Stimulated activated CD4-positive, alpha-beta T cell treated with anti-CD3 and anti-CD28 coated beads, Interleukin-12 subunit alpha, Interleukin-12 subunit beta, amount 100 ng/mL, for 48 hours (primary cell): ENCODE data around the gene PPP2R5D.
A peak's percentile ranks its signal among the peaks of the same experiment; 100 is the strongest.
"Not testable (repeated sequence)": the region's sequence is repeated elsewhere in the genome, so short reads cannot be mapped to it uniquely, and the experiment has no call there.

Experiments
- DNase-seq, 3 donors: peaks; one replicate each; pipeline ENCODE4 v3.0.0-alpha.2; 2020; ENCODE audit warnings: low read depth in 2 of 3, low spot score in 1 of 3

The PPP2R5D gene

DNA sequence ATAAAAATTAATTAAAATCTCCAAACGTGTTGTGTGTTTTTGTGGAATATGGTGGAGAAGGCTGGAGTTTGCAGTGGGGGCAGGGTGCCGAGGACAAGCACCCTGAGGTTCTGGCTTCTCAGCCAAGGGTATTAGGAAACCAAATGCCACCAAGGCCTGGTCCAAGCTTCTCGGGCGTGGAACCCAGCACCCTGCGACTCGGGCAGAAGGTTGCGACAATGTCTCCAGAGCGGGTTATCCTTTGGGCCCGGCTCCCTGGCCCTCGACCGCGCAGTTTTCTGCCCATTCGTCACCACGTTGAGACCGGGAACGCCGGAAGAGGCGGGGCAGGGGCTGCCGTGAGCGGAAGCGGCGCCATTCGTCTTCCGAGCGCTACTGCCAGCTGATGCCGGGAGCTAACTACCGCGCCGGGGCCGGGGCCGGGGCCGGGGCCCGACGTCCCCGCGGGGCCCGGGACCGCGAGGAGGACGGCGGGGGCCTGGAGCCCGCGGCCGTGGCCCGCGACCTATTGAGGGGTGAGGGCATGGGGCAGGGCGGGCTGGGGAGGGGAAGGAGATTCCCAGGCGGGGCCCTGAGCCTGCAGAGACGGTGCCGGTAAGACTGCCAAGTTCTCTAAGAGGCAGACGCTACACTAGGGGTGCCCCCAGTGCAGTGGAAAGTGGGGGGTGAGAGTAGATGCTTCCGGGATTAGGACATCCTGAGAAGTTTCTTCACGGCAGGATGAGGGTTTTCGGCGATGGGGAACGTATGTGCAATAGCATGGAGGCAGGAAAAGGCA lies 37.1 kb downstream of the PPP2R5D start, which contains the start of gene RRP36:
RRP36 (plus strand) TSS at position 354 of the 778 bp plus-strand sequence; CDS start at position 386, 32 bp downstream.
- peak; percentile 41 to 75 (median 48) for DNase-seq

DNA sequence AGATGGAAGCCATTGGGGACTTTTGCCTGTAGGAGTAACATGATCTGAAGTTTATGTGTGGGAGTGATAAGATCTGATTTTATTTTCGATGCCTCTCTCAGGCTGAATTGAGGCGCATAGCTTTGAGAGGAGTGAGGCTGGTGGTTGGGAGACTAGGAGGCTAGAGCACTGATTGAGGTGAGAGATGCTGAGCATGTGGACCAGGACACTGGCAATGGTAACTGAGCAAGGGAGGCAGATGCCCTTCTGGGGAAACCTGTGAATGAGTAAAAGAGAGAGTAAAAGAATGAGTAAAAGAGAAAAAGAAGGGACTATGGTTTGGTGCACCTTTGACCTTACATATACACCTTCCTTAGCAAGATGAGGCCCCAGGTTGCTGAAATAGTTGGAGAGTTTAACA lies 40.1 kb downstream of the PPP2R5D start:
- DNase-seq = no peak

DNA sequence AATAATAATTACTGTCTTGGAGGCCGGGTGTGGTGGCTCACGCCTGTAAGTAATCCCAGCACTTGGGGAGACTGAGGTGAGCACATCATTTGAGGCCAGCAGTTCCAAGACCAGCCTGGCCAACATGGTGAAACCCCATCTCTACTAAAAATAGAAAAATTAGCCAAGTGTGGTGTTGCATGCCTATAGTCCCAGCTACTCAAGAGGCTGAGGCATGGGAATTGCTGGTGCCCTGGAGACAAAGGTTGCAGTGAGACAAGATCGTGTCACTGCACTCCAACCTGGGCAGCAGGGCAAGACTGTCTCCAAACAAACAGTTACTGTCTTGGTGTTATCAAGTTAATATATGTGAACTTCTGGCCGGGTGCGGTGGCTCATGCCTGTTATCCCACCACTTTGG lies 42.0 kb downstream of the PPP2R5D start:
- no peak for DNase-seq

DNA sequence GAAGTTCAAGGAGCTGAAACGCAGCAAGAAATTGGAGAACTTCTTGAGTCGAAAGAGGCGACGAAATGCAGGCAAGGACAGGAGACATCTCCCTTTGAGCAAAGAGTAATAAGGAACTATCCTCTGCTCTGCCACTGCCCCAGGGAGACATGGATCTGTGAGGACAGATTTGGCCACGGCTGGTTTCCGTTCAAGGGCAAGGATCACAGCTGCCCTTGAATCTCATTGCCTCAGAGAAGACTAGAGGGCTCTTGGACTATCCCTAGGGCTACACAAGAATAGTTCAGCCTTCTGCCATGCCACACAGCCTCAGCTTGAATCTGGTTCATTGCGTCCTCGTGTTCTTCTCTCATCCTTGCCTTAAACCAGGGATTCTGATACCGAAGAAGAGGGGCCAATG lies 44.8 kb downstream of the PPP2R5D start:
- DNase-seq = no peak

DNA sequence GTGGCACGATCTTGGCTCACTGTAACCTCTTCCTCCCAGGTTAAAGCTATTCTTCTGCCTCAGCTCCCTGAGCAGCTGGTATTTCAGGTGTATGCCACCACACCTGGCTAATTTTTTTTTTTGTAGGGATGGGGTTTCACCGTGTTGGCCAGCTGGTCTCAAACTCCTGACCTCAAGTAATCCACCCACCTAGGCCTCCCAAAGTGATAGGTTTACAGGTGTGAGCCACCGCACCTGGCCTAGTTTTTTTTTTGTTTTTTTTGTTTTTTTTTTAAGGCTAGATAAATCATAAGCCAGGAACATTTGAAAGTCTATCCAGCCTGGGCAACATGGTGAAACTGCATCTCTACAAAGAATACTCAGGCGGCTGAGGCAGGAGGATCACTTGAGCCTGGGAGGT lies 48.0 kb downstream of the PPP2R5D start:
- no peak for DNase-seq

DNA sequence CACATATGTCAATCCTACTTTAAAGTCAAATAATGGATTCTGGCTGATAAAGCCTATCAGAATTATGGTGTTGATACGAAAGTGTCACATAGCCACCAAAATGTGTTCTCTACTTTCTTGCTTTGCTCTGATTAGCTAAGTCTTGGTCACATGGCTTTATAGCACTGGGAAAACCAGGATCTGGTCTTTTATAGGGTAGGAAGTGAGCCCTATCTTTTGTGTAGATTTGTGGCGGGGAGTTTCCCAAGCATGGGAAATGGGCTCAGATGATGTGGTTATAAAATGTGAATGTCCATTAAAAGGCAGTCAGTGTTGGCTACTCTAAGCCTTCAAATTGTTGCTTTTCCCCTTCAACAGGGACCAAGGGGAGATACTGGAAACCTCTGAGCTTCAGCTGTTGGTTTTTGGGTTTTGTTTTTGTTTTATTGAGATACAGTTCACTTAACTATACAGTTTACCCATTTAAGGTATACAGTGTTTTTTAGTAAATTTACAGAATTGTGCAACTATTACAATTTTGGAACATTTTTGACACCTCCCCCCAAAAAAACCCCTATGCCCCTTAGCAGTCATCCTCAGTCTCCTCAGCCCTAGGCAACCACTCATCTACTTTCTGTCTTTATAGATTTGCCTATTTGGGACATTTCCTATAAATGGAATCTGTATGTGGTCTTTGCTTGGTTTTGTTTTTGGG lies 49.3 kb downstream of the PPP2R5D start:
- DNase-seq = no peak

DNA sequence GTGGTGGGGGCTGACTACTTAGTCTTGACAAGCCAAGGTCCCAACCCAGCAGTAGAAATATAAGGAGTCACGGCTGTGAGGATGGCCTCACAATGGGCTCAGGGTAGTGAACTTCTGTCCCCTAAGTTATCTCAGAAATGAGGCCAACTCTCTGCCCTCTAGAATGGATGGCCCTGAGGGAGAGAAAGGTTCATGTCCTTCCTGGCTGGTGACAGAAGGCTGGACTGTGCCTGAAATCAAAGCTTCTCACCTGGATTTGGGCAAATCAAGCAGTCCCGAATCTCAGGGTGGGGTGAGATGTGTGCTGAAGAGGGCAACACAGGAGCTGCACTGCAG lies 49.8 kb downstream of the PPP2R5D start:
- no peak for DNase-seq

DNA sequence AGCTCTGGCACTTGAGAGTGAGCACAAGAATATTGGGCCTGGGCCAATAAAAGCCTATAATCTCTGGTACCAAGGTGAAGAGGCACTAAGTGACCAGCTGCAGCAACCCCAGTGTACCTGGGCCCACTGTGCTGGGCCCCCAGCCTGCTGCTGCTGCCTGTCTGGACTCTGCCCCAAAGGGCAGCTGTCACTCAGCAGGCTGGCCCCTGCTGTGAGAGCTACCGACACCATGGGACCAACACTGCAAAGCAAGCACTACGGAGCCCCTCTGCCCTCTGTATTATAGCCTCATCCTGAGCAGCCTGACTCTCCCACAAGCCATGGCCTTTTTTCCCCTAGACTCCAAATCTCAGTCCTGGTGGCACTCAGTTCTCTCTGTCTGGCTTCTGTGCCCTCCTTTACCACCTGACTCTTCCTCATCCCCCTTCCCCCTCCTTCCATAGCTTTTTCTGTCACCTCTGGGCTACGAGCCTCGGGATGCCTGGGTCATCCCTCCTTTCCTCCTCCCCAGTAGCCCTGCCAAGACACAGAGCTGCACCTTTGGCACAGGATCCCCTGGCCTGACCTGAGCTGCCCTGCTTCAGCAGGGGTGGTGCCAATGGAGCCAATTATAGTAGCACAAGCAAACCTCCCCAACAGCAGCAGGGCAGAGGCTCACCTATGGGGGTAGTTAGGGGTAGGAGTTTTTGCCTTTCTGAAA lies 51.3 kb downstream of the PPP2R5D start:
- DNase-seq = no peak

DNA sequence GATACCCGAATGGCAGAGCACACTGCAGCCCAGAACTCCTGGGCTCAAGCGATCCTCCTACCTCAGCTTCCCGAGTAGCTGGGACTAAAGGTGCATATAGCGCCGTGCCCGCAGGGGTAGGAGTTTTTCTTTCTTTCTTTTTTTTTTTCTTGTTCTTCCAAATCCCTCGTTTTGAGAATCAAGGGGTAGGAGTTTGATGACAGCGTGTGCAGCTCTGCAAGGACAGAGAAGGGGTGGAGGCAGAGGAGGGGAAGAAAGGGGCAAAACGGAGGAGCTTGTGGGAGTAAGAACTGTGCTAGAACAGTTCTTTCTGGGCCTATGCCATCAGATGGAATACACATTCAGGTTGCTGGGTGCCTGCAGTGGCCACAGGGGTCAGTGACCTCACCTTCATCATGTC lies 52.3 kb downstream of the PPP2R5D start:
- no peak for DNase-seq

DNA sequence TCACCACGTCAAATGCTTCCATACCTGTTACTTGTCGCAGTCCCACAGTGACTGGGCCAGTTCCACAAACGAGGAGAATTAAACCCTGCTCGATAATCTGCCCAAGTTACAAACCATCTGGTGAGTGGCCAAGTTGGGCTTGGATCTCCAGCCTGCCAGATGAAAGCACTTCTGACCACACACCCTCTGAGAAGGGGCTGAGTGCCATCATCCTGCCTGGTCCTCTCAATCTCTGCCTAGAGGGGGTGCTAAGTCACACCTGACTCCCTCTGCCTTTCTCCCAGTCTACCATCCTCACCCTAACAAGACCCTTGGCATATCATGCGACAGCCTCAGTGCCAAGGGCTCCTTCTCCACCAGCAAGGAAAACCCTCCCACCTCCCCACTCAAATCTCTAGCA lies 52.8 kb downstream of the PPP2R5D start:
- no peak for DNase-seq

DNA sequence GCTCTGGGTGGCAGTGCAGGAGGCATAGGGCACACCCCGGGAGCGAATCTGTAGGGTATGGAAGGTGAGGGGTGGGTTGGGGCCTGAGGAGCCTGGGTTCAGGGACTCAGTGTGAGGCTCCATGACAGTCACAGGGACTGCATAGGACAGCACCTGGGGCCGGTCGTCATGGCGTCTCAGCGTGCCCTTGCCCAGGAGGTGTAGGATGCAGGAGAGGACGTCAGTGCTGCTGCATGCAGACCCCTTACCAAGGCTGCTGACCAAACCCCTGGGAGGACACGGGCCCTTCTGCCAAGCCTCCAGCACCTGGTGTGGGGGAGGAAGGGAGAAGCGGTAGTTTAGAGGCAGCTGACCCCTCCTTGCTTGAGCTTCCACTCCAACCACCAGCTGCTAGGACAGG lies 53.3 kb downstream of the PPP2R5D start:
- no peak for DNase-seq

DNA sequence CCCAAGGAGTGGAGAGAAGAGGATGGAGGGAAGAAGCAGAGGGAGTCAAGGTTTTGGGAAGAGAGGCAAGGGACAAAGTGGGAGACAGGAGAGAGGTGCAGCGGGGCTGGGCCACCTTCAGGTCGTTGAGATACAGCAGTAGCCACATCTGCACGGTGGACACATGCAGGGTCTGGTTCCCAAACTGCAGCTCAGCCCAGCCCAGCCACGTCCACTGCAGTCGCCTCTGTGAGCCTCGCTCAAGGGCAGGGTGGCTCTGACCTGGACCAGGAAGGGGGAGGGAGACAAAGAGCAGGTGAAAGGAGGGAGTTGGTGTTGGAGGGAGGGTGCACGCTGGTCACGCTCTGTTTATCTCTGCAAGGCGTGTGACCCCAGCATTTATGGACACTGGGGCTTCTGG lies 54.4 kb downstream of the PPP2R5D start:
- no peak for DNase-seq

DNA sequence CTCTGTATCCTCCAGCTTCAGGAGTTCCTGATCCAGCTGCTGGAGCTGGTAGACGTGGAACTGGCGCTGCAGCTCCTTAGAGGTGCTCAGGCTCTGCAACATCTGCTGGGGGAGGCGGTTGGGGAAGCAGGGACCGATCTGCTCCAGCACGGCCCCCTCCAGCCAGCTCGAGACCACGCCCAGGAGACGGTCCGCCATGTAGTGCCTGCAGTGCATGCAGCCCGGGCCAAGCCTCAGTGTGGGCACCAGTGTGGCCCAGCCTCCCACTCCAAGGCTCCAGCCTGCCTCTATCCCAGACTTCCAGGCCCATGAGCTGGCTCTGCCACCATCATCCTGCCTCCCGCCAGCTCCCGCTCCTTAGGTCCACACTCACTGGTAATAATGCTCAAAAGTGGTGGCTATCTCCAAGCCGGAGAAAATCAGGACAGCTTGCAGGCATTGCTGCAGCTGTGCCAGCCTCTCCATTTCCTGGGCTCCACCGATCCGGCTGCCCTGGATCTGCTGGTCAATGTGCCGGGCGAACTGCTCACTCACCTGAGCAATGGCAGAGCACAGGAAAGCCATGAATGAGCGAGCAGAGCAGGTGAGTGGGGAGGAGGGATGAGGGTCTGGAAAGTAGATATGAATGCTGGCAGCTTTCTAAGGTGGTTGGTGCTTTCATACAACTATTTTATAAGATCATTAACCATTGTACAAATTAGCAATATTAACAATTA lies 56.3 kb downstream of the PPP2R5D start:
- no peak for DNase-seq

DNA sequence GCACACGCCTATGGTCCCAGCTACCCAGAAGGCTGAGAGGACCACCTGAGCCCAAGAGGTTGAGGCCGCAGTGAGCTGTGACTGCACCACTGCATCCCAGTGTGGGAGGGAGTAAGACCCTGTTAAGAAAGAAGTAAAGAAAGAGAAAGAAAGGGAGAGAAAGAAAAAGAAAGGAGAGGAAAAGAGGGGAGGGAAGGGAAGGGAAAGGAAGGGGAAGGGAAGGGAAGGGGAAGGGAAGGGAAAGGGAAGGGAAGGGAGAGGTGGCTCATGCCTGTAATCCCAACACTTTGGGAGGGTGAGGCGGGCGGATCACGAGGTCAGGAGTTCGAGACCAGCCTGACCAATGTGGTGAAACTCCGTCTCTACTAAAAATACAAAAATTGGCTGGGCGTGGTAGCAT lies 57.1 kb downstream of the PPP2R5D start:
- not testable (repeated sequence) for DNase-seq

DNA sequence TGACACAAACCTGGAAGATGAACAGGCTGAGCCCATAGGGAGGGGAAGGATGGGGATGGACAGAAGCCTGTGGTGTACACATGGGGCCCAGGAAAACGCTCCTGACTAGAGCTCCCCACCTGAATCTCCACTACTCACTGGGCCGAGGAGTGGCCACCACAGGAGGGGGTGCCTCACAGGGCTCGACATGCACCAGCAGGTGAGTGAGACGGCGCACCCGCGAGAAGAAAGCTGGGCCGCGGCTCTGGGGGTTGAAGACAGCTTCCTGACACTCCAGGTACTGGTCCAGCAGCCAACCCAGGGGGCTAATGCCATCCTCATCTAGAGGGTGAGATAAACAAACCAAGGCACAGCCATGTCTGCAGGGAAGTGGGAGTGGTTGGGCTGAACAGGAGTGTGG lies 58.9 kb downstream of the PPP2R5D start:
- DNase-seq = no peak

DNA sequence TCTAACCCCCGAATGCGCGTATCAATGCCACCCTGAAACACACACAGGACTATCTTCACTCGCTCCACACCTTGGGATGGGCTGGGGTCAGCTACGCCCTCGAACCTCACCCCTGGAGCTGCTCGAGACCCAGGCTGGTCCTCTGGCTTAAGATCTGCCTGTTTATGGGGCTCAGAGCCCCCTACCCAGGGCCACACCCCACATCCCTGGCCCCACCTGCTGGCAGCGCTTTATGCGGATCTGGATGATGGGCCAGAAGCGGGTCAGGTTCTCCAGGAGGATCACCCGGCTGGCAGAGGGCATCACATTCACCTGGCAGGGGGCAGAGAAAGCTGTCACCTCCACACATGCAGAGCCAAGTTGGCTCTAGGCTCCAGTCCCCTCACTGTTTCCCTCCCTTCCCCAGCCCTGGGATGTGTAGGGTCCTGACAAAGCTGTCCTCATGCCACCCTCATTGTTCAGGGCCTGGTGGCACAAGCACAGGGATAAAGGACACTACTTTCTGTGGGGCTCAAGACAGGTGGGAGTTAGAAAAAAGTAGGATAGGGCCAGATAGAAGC lies 61.1 kb downstream of the PPP2R5D start:
- DNase-seq = no peak

DNA sequence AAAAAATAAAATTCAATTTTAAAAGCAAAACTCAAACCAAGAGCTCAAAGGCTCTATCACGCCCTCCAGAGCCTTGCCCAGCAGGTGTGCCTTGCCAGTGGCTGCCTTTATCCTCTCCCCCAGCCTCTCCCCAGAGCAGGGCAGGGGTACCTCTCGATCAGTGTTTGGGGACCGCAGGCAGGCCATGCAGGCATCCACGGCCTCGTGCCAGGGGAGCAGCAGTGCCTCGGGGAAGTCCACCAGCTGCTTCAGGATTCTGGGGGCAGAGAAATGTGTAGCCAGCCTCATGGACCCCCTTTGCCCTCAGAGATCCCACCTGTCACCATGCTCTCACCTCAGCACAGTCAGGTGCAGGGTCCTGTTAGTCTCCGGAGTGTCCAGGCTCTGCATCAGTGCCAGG lies 63.6 kb downstream of the PPP2R5D start:
- no peak for DNase-seq

DNA sequence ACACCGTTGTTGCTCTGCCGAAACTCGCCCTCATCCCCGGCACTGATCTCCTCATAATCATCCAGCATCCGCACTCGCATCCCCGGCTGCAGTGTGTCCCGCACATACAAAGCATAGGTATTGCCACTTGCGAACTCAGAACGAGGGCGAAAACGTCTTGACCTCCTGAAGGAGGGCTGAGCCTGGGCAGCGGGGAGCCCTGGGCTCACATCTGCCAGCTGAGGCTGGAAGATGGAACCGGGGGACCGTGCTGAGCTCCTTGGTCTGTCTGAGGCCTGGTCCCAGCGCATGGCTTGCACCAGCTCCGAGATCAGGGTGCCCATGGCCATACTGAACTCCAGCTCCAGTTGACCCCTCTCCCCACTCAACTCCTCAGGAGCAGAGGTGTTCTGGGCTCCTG lies 66.6 kb downstream of the PPP2R5D start:
- no peak for DNase-seq

DNA sequence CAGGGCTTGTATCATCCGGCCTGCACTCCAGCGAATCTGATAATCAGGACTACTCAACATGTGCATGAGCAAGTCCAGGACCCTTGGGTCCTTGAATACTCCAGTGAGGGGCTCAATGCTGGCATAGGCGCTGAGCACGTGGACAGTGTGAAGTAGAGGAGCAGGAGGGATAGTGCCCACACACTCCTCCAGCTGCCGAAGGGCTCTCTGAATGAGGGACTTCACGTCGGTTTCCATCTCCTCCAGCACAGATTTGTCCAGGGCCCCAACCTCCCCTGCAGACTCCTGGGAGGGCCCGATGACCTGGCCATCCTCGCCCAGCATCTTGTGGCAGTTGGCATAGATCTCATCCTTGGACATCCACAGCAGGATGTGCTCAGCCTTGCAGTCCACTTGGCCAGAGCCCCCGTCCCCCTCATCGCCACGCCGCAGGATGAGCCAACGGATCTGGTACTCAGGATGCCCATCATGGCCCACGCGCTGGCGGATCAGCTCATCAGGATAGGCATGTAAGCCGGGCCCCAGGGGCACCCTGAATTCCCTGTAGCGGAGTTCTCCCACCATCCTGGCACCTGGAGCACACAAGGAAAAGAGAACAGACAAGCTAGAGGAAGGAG lies 68.0 kb downstream of the PPP2R5D start:
- no peak for DNase-seq

DNA sequence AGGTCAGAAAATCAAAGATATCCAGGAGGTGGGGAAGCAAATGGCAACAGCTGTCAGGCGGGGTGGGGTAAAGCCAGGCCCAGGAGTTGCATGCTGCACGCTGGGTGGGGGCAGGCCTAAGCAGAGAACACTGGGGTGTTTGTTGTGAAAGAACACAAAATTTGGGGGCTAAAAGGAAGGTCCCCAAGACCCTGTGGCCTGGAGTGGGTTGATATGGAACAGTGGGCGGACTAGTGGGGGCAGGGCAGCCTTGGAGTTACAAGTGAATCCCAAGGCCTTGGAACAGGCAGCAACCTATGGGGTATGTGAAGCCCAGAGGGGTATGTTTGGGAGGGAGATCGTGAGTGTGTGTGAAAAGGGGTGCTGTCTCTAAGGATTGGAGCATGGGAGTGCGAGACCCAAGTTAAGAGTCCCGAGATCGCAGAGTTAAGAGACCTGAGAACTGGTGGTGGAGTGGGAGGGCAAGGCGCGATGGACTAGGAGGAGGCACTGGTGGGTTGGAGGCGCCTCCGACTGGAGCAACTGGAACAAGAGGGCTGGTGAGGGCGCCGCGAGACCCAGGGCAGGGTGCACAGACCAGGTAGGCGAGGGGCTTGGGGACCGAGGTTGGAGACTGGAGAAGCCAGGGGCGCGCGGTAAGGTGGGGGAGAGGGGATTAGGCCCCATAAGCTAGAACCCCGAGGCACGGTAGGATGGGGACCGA lies 68.6 kb downstream of the PPP2R5D start:
- peak in 1 of 3 donors; percentile 8 for DNase-seq
